ENCODE data around the gene DNAH17.

GRCh38 chr17:78393575-78393974 lies 183.6 kb downstream of the DNAH17 start:
- TF ChIP-seq CTCF (IDR thresholded peaks at IDR 0.05; ENCODE audit: low read length) (no peak), EZH2 (optimal IDR thresholded peaks at IDR 0.05; ENCODE audit: low read depth, low read length) (no peak), EZH2phosphoT487 (IDR thresholded peaks at IDR 0.05; ENCODE audit: low read length) (no peak)

All from MM.1S (cell line).